GM12878 (cell line): ENCODE results near the gene DDX10. TPM values are rescaled to one million over a fixed set of nuclear protein-coding genes. Genes with fewer than 3 reads are reported as not detected.

Experiments
- ATAC-seq: fragments of 200-7000 bp; cut with Tn5 transposase; 3 replicates; pipeline ENCODE4 v1.9.1; 2020; ENCODE audit warnings: mild to moderate bottlenecking, moderate library complexity
- BruUV-seq: library from RNA; stranded (reverse); fragments of 400-500 nt; replicated peaks from 2 replicates; lab custom pipeline; 2021; lab: Mats Ljungman, UMichigan
- CTCF ChIA-PET: fragments of 300-600 bp; sonication (Branson Sonifier 250); formaldehyde crosslinking; extraction: SDS; loops from one replicate; lab custom pipeline; 2021; ENCODE audit warnings: inconsistent platforms; lab: Yijun Ruan, JAX
- POLR2A ChIA-PET: fragments of 350-600 bp; formaldehyde crosslinking; extraction: SDS; loops from one replicate; lab custom pipeline; 2021; ENCODE audit warnings: inconsistent platforms; lab: Charles Lee
- RAD21 ChIA-PET: fragments of 300-600 bp; sonication (Branson Sonifier 250); formaldehyde crosslinking; loops from one replicate; lab custom pipeline; 2023; ENCODE audit warnings: antibody characterized with exemption; ENCODE audit not compliant: unreplicated experiment; lab: Charles Lee
- SMC1A ChIA-PET: fragments of 300-600 bp; sonication (Branson Sonifier 250); formaldehyde crosslinking; loops from one replicate; lab custom pipeline; 2023; ENCODE audit not compliant: unreplicated experiment, uncharacterized antibody; lab: Charles Lee
- DNase-seq: peaks from one replicate; pipeline ENCODE4 v3.0.0-alpha.2; 2011; ENCODE audit warnings: low read depth, low spot score
- FAIRE-seq: peaks from 3 replicates; lab custom pipeline; 2011; peaks lifted over from hg19 to GRCh38; lab: Jason Lieb, UNC
- H2AFZ ChIP-seq: 2 replicates; pipeline ENCODE4 v1.6.0; 2011; ENCODE audit warnings: low read depth, low read length, control low read depth; ENCODE audit not compliant: control insufficient read depth
- H3K27ac ChIP-seq: 2 replicates; pipeline ENCODE4 v1.5.1; 2011; ENCODE audit warnings: control low read depth; ENCODE audit not compliant: control insufficient read depth, insufficient read depth
- H3K27me3 ChIP-seq, 2 experiments: replicated peaks in 1 of 2; 2 replicates each; pipeline versions ENCODE4 v1.6.0 to v1.6.1; 2011; ENCODE audit warnings: low read length in 1 of 2; ENCODE audit not compliant: control insufficient read depth in 2 of 2, insufficient read depth in 2 of 2
- H3K36me3 ChIP-seq, 2 experiments: 2 replicates each; pipeline ENCODE4 v1.5.1; 2011; ENCODE audit warnings: low read length in 1 of 2; ENCODE audit not compliant: control insufficient read depth in 2 of 2, insufficient read depth in 2 of 2
- H3K4me1 ChIP-seq: 2 replicates; pipeline ENCODE4 v1.6.1; 2011; ENCODE audit warnings: mild to moderate bottlenecking, low read length, moderate library complexity, mixed read lengths; ENCODE audit not compliant: control insufficient read depth, insufficient read depth
- H3K4me2 ChIP-seq: 2 replicates; pipeline ENCODE4 v1.6.0; 2011; ENCODE audit warnings: control low read depth; ENCODE audit not compliant: control insufficient read depth, insufficient read depth
- H3K4me3 ChIP-seq: fragments of 200-600 bp; sonication (generic); 2 replicates; pipeline ENCODE4 v1.5.1; 2016
- H3K79me2 ChIP-seq: 2 replicates; pipeline ENCODE4 v1.6.0; 2011; ENCODE audit warnings: low read length; ENCODE audit not compliant: control insufficient read depth, insufficient read depth
- H3K9ac ChIP-seq: 2 replicates; pipeline ENCODE4 v1.8.0; 2011; ENCODE audit warnings: low read length, control low read depth, mixed read lengths; ENCODE audit not compliant: control insufficient read depth, insufficient read depth
- H3K9me3 ChIP-seq: replicated peaks from 3 replicates; pipeline ENCODE4 v1.5.1; 2011; ENCODE audit warnings: mild to moderate bottlenecking, low read length; ENCODE audit not compliant: control insufficient read depth, insufficient read depth
- H4K20me1 ChIP-seq: 2 replicates; pipeline ENCODE4 v1.6.0; 2011; ENCODE audit not compliant: control insufficient read depth, insufficient read depth
- ASH2L ChIP-seq: fragments of 300-600, 200-600 bp; sonication (generic); IDR thresholded peaks from 2 replicates; pipeline ENCODE4 v1.6.1; 2017; ENCODE audit warnings: low read depth, mild to moderate bottlenecking, borderline replicate concordance
- BCL11A ChIP-seq: IDR thresholded peaks from 2 replicates; pipeline ENCODE4 v1.6.1; 2011; ENCODE audit warnings: low read depth, low read length
- BMI1 ChIP-seq: fragments of 450-650 bp; IDR thresholded peaks from 2 replicates; pipeline ENCODE4 v1.6.1; 2016; ENCODE audit warnings: mild to moderate bottlenecking, moderate library complexity, borderline replicate concordance
- BRCA1 ChIP-seq: IDR thresholded peaks from 2 replicates; pipeline ENCODE4 v1.6.1; 2011; ENCODE audit warnings: low read depth, low read length, improper control_type of control experiment
- CREB1 ChIP-seq: IDR thresholded peaks from 2 replicates; pipeline ENCODE4 v1.6.1; 2012; ENCODE audit warnings: low read depth, mild to moderate bottlenecking, inconsistent platforms
- FOXM1 ChIP-seq: IDR thresholded peaks from 2 replicates; pipeline ENCODE4 v1.6.1; 2012; ENCODE audit warnings: low read depth, mild to moderate bottlenecking, inconsistent platforms, low read length, moderate library complexity
- HDAC6 ChIP-seq: fragments of 200-600 bp; sonication (generic); IDR thresholded peaks from one replicate; pipeline ENCODE4 v1.8.0; 2017; ENCODE audit warnings: antibody characterized with exemption; ENCODE audit not compliant: unreplicated experiment
- HDGF ChIP-seq: fragments of 450-650 bp; IDR thresholded peaks from 2 replicates; pipeline ENCODE4 v1.6.1; 2016; ENCODE audit warnings: antibody characterized with exemption
- NR2F1 ChIP-seq: fragments of 450-650 bp; conservative IDR thresholded peaks from 2 replicates; pipeline ENCODE4 v1.6.1; 2017; ENCODE audit warnings: mild to moderate bottlenecking
- PAX5 ChIP-seq: IDR thresholded peaks from 2 replicates; pipeline ENCODE4 v1.6.1; 2011; ENCODE audit warnings: low read depth, low read length, borderline replicate concordance
- PML ChIP-seq: IDR thresholded peaks from 2 replicates; pipeline ENCODE4 v1.6.1; 2012; ENCODE audit warnings: low read length, inconsistent platforms
- SMC3 ChIP-seq: IDR thresholded peaks from 2 replicates; pipeline ENCODE4 v1.6.1; 2011; ENCODE audit warnings: low read length, improper control_type of control experiment, borderline replicate concordance
- SRF ChIP-seq, 2 experiments: IDR thresholded peaks; 2 replicates each; pipeline ENCODE4 v1.6.1; 2011; ENCODE audit warnings: low read depth in 2 of 2, low read length in 2 of 2, mild to moderate bottlenecking in 1 of 2, moderate library complexity in 1 of 2
- YY1 ChIP-seq: IDR thresholded peaks from 2 replicates; pipeline ENCODE4 v1.6.1; 2011; ENCODE audit warnings: low read depth, mild to moderate bottlenecking, low read length
- ZNF217 ChIP-seq: fragments of 450-650 bp; IDR thresholded peaks from 2 replicates; pipeline ENCODE4 v1.6.1; 2017; ENCODE audit warnings: antibody characterized with exemption, mild to moderate bottlenecking
- ZNF622 ChIP-seq: fragments of 450-650 bp; IDR thresholded peaks from 2 replicates; pipeline ENCODE4 v1.6.1; 2017; ENCODE audit warnings: mild to moderate bottlenecking, inconsistent platforms
- WGBS: methylation state at CpG from one replicate; pipeline ENCODE4 v1.1.6; 2016; ENCODE audit warnings: low lambda C conversion rate; ENCODE audit not compliant: insufficient replicate concordance, insufficient coverage; ENCODE audit errors: missing lambda C conversion rate; 5-methylcytosine and 5-hydroxymethylcytosine counted together
- in situ Hi-C: fragments of 300-500 bp; cut with MboI; formaldehyde crosslinking; loops from 9 replicates; pipeline ENCODE4 v1.14.3; 2018; ENCODE audit warnings: mixed read lengths
- intact Hi-C: fragments of 100-400 bp; cut with micrococcal nuclease; formaldehyde crosslinking; loops from one replicate; pipeline ENCODE4 v1.14.2; 2022; ENCODE audit not compliant: unreplicated experiment
- polyA plus RNA-seq, 11 experiments: library from polyadenylated mRNA; depleted of rRNA in 4 of 11; unstranded in 6 of 11; stranded (reverse) in 5 of 11; fragments of >200 nt; fragmentation: Nextera tagmentation in 4 of 11; fragmentation: Illumina TruSeq in 1 of 11; extraction: Ambion mirVana in 4 of 11; extraction: Trizol in 1 of 11; gene quantifications; 1 replicate in 1 of 11; 2 replicates in 10 of 11; pipeline versions ENCODE4 v1.2.1 to v1.2.3, GENCODE V29; 2011 to 2016; ENCODE audit warnings: inconsistent platforms in 2 of 11, missing spikeins in 2 of 11, low read depth in 1 of 11
- total RNA-seq, 4 experiments: library from RNA; depleted of rRNA in 3 of 4; stranded (reverse); fragments of >200 nt in 3 of 4; fragmentation: Illumina TruSeq in 1 of 4; extraction: Trizol in 1 of 4; gene quantifications; 2 replicates each; pipeline versions ENCODE4 v1.2.1 to v1.2.3, GENCODE V29; 2013 to 2021
- TF ChIP-seq, protein P1 (sequence below): fragments of 450-650 bp; IDR thresholded peaks from 2 replicates; pipeline ENCODE4 v1.6.1; 2017; ENCODE audit warnings: low read depth, mild to moderate bottlenecking, moderate library complexity

DDX10 gene
- total and polyA plus RNA-seq, 10 of the 15 experiments (the other 5 are each of a cell fraction or from before 2014, with no cell fraction given) = 20.9 to 51.5 (median 31.9) TPM

DNA sequence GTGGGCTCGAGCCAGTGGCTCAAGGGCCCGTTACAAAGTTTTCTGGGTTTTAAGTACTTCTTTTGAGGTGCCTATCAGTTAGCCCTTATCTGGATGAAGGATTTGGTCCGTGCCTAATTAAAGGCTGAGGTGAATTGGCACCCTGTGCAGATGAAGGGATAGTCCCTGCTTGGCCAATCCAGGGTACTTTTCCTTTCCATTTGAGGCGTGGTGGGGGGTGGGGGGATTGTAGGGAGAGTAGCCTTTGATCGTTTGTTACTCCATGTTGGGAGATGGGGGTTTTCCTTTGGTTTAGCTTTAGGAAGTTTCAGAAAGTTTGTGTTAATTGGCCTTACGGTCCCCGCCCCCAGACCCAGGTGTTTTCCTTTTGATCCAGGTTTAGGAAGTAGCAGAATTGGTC is 170.8 kb downstream of the DDX10 start:
- Histone ChIP-seq H3K36me3 (no peaks in the 10 kb centered on the region), H3K4me1 (no peaks in the 10 kb centered on the region), H4K20me1 (no peaks in the 10 kb centered on the region), H3K9ac (no peak overlapping the region), H2AFZ (no peak overlapping the region), H3K27me3 (no peaks in the 10 kb centered on the region), H3K9me3 (no peaks in the 10 kb centered on the region; the same call in 2 of the 3 replicates), H3K79me2 (no peaks in the 10 kb centered on the region), H3K27ac (no peak overlapping the region), H3K4me2 (no peak overlapping the region), H3K4me3 (no peak overlapping the region)
- ChIA-PET SMC1A (interaction anchor here (1.1 to 2.9 kb wide), 3 partner anchors 10 to 44 kb away, joined by 3 to 12 read pairs (median 6); no protein-coding TSS in a partner anchor), POLR2A (no interaction called here), CTCF (interaction anchor here (2.1 kb wide), 1 partner anchor 18 kb away, joined by 7 read pairs; no protein-coding TSS in a partner anchor), RAD21 (no interaction called here)
- 82% methylated on average over 7 of the region's 7 CpGs for WGBS
- intact Hi-C loops (no loop called here), in situ Hi-C loops (no loop called here)
- no peak for TF ChIP-seq BMI1
- TF ChIP-seq ASH2L = no peak
- TF ChIP-seq BRCA1 = no peak
- TF ChIP-seq HDGF = no peak
- no peak for TF ChIP-seq HDAC6
- no peak for TF ChIP-seq PAX5
- TF ChIP-seq SMC3 = no peak
- TF ChIP-seq YY1 = no peak
- TF ChIP-seq, protein P1, sequence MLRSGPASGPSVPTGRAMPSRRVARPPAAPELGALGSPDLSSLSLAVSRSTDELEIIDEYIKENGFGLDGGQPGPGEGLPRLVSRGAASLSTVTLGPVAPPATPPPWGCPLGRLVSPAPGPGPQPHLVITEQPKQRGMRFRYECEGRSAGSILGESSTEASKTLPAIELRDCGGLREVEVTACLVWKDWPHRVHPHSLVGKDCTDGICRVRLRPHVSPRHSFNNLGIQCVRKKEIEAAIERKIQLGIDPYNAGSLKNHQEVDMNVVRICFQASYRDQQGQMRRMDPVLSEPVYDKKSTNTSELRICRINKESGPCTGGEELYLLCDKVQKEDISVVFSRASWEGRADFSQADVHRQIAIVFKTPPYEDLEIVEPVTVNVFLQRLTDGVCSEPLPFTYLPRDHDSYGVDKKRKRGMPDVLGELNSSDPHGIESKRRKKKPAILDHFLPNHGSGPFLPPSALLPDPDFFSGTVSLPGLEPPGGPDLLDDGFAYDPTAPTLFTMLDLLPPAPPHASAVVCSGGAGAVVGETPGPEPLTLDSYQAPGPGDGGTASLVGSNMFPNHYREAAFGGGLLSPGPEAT = no peak
- TF ChIP-seq NR2F1 = no peak
- TF ChIP-seq SRF (IDR thresholded peaks at IDR 0.05; ENCODE audit: low read depth in 2 of 2, low read length in 2 of 2) = no peak
- no peak for TF ChIP-seq FOXM1
- no peak for TF ChIP-seq ZNF217
- TF ChIP-seq BCL11A = no peak
- no peak for TF ChIP-seq ZNF622
- no peak for TF ChIP-seq PML
- TF ChIP-seq CREB1 = no peak
- DNase-seq (no peak), FAIRE-seq (no peak), ATAC-seq (no peak)
- BruUV-seq = no TSS peak
